Muscle of back (tissue), 11 donors: ENCODE measurements around the gene TRAF2. TPM values are rescaled to one million over a fixed set of nuclear protein-coding genes. Genes with fewer than 3 reads are reported as not detected.

Source experiments
- DNase-seq, 3 donors: peaks; one replicate each; pipeline versions ENCODE4 v3.0.0 to v3.0.0-alpha.2; 2013
- polyA plus RNA-seq, 10 donors: library from polyadenylated mRNA; unstranded; fragments of 120-200 nt; gene quantifications; one replicate each; pipeline ENCODE4 v1.2.1, GENCODE V29; 2013; ENCODE audit not compliant: insufficient read length in 10 of 10

TRAF2 gene
- polyA plus RNA-seq, 10 donors: 8.1 to 10.7 (median 9.6) TPM

- peak in 1 of 3 donors; percentile 39 for DNase-seq
Observed at GRCh38 chr9:136845465-136846260, 40.7 kb upstream of the TRAF2 start.

DNA sequence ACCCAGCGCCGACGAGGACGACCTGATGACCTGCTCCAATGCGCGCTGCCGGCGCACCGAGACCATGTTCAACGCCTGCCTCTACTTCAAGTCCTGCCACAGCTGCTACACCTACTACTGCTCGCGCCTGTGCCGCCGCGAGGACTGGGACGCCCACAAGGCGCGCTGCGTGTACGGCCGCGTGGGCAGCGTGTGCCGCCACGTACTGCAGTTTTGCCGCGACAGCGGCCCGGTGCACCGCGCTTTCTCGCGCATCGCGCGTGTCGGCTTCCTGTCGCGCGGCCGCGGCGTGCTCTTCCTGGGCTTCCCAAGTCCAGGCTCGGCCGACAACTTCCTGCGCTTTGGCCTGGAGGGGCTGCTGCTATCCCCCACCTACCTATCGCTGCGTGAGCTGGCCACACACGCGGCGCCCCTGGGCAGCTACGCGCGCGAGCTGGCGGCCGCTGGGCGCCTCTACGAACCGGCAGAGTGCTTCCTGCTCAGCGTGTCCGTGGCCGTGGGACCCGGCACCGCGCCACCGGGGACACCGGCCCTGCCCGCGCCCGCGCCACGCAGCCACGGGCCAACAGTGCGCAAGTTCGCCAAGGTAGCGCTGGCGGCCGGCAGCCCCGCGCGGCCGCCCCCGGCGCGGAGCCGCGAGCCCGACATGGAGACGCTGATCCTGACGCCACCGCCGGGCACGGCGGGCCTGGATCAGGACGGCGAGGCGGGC, 39.8 kb upstream of the TRAF2 start:
- DNase-seq: peak in 1 of 3 donors; percentile 69

DNA sequence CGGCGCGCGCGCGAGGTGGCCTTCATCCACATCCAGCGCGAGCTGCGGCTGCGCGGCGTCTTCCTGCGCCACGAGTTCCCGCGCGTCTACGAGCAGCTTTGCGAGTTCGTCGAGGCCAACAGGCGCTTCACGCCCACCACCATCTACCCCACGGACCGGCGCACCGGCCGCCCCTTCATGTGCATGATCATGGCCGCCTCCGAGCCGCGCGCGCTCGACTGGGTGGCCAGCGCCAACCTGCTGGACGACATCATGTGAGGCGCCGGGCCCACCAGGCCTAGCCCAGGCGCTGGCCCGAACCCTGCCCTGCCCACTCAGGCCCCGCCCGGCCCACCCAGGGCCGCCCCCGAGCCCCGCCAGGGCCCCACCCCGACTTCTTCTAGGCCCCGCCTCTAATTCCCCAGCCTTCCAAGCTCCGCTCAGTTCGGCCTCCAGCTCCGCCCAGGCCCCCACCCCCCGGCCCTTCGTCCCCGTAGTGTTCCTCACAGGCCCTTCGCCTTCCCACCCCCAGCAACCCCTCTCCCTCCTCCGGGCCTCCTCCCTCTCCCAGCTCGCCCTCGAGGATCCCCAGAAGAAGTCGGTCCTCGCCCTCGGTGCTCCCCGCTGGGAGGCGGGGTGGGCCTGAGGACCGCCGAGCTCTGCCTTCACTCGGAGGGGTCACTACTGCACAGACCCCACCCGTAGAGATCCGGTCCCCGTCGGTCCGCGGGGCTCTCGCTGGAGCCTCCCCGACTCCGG, 39.1 kb upstream of the TRAF2 start:
- DNase-seq: peak; percentile 69 to 89 (median 79)

DNA sequence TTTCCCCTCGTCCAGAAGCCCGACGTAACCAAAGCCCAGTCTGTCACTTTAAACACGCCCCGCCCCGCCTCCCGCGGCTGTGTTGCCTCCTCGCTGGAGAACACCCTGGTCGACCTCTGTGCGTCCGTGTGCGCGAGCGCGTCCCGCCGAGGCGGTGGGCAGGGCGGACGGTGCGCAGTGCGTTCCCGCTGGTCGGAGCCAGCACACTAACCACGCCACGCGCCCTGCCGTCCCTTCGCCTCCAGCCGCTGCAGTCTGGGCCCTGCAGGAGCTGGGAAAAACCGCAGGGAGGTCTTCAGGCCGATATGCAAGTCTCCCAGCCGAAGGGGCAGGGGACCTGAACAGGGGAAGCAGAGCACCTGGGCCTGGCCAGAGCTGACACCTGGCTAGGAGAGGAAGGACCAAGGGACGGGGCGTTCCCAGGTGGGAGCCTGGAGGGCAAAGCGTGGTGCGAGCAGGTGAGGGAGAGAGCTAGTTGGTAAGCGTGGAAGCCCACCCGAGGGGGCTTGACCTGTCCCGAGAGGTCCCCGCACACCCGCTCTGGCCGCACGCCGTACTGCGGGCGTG, 38.4 kb upstream of the TRAF2 start:
- peak; percentile 75 to 95 (median 84) for DNase-seq

DNA sequence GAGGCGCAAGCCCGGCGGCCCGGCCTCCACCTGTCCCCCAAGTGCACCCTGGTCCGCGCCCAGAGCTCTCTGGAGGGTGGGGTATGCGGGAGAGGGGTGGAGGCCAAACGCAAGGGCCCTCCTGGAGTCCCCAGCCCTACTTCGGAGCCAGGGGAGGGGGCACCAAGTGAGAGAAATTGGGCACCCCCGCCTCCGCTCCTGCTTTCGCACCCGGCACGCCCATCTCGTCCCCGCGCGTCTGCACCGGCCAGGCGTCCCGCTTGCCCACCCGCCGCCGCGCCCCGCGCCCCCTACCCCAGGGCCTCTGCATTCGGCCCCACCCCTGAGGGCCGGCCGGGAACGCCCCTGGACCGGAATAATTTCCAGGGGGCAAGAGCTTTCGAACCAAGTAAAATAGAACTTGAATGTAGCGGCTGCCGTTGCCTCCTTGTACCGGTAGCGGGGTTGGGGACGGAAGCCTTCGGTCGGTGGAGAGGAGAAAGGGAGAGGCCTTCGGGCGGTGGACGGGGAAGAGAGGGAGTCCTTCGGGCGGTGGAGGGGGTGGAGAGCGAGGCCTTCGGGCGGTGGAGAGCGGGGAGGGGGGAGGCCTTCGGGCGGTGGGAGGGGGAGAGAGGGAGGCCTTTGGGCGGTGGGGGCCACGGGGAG, 37.8 kb upstream of the TRAF2 start:
- DNase-seq: peak in 1 of 3 donors; percentile 23

DNA sequence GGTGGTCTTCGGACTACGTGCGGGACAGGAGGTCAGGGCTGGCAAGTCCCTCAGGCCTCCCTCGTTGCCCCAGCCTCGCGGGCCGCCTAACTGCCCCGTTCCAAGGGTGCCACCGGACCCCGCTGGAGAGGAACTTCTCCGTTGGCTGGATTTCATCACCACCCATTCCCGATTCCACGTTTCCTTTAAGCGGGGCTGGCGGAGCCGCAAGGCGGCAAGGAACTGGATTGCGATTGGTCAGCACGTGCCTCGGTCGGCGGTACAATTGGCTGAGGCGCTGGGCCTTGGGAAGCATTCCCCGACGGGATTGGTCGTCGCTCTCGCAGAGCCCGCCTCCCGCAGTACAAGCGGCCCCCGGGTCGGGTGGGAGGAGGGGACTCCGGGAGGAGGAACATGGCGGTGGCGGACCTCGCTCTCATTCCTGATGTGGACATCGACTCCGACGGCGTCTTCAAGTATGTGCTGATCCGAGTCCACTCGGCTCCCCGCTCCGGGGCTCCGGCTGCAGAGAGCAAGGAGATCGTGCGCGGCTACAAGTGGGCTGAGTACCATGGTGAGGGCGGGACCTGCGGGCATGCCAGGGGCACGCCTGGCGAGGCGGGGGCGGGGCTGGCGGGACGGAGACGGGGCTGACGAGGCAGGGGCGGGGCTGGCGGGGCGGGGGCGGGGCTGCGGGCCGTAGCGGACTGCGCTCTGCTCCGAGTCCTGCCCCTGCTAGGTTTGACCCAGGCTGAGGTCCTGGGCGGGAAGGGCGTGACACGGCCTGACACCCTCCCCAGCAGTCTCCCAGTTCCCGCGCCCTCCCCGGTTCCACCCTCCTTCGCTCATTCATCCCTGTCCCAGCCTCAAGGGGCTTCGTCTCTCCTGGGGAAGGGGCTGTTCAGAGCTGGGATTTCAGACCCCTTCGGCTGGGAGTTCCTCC, 37.0 kb upstream of the TRAF2 start, which contains the start of gene PHPT1:
Gene PHPT1, plus strand, starts transcription at position 372 of the 922 bp plus-strand sequence. Its CDS starts 22 bp downstream, at position 394.
- peak; percentile 99 to 100 (median 99) for DNase-seq

DNA sequence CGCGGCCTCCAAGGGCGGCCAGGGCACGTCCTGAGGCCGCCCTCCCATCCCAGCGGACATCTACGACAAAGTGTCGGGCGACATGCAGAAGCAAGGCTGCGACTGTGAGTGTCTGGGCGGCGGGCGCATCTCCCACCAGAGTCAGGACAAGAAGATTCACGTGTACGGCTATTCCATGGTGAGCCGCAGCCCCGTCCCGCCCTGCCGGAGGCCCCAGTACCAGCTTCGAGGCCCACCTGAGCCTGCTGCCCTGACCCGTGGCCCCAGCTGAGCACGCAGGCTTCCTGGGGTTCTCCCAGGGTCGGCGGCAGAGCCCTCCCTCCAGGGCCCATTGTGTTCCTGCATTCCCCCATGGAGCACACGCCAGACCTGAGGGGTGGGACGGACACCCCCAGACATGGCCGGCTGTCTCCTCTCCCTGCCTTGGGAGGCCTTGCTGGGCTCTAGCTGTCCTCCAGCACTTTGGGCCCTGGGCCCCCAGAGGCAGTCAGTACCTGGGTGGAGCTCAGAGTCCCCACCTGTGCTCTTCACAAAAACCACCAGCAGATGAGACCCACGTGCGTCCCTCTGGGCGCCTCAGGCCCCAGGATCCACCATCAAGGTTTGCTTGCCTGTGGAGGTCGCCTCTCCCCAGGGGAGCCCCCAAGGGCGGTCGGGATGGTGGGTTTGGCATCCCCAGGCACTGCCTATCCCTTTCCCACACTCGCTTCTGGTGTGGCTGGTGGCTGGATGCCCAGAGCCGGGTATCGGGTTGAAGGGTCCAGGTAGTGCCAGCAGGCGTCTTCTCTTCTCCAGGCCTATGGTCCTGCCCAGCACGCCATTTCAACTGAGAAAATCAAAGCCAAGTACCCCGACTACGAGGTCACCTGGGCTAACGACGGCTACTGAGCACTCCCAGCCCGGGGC, 36.1 kb upstream of the TRAF2 start:
- peak in 1 of 3 donors; percentile 27 for DNase-seq

DNA sequence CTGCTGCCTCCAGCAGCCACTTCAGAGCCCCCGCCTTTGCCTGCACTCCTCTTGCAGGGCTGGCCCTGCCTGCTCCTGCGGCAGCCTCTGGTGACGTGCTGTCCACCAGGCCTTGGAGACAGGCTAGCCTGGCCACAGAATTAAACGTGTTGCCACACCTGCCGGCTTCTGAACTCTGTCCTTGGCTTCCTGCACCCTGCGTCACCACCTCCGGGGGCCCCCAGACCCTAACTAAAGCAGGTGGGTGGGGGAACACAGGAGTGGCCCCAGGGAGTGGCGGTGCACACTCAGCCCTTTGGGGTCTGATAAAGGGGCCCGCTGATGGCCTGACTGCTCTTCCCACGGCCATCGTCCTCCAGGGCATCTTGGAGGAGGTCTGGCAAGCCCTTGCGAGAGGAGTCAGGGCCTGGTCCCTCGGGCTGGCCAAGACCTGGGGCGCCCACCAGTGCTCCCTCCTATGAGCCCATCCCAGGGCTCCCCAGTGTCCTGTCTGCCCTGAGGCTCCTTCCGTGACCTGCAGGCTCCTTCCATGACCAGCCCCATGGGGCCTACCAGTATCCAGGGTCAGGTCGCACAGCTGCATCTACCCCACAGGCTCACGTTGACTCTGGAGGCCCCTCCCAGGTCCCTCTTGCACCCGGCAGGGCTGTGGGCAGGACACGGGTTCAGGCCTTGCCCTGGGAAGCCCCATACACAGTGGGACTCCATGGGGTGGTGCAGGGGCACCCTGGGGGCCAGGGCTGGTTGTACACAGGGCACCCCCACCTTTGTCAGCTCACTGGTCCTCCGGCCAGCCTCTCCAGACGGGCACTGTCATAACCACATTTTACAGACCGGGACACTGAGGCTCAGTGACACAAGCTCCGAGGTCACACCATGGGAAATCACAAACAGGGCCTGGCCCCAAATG, 35.2 kb upstream of the TRAF2 start:
- DNase-seq: peak in 1 of 3 donors; percentile 24

DNA sequence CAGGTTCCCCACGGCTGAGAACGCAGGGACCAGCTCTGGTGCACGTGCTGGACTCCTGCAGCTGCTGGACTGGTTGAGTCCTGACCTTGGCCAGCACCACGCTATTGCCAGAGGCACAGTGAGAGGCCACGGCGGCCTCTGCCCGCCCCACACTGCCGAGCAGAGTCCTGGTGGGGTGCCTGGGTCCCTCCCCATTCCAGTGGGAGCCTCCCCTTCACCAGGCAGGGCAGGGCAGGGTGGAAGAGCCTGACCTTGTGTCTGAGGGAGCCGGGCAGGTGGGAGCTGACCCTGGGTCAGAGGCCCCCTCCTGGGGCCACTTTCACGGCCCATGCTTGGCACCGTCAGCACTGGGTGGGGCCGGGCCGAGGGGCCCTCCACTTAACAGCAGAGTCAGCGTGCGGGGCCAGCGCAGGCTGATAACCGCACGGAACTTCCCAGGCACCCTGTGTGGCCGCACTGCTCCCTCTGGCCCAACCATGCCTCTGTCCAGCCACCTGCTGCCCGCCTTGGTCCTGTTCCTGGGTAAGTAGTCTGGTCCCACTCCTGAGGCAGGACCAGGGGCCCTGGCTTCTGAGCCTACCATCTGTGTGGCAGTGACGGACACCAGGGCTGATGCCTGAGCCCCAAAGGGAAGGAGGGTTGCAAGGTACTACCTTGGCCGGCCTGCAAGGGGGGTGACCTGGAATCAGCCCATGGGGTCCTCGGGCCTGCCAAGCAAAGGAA, 34.2 kb upstream of the TRAF2 start, which contains the start of gene MAMDC4:
Gene MAMDC4, plus strand, starts transcription at position 406 of the 723 bp plus-strand sequence. Its CDS starts 71 bp downstream, at position 477.
- peak in 1 of 3 donors; percentile 27 for DNase-seq

- DNase-seq: peak in 1 of 3 donors; percentile 20
Observed at GRCh38 chr9:136852664-136853595, 33.4 kb upstream of the TRAF2 start.

DNA sequence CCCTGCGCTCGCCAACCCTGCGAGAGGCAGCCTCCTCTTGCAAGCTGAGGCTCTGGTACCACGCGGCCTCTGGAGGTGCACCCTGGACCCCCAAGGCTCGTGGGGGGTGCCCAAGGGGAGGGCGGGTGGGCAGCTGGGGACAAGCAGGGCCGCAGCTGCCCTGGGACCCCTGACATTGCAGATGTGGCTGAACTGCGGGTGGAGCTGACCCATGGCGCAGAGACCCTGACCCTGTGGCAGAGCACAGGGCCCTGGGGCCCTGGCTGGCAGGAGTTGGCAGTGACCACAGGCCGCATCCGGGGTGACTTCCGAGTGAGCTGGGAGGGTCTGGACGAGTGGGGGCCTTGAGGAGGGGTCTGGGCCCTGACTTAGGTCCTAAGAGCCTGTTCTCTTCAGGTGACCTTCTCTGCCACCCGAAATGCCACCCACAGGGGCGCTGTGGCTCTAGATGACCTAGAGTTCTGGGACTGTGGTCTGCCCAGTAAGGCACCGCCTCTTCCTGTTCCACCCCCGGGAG, 32.7 kb upstream of the TRAF2 start:
- no peak for DNase-seq

GRCh38 chr9:136854113-136854841, 32.0 kb upstream of the TRAF2 start:
- DNase-seq: peak in 1 of 3 donors; percentile 32

DNA sequence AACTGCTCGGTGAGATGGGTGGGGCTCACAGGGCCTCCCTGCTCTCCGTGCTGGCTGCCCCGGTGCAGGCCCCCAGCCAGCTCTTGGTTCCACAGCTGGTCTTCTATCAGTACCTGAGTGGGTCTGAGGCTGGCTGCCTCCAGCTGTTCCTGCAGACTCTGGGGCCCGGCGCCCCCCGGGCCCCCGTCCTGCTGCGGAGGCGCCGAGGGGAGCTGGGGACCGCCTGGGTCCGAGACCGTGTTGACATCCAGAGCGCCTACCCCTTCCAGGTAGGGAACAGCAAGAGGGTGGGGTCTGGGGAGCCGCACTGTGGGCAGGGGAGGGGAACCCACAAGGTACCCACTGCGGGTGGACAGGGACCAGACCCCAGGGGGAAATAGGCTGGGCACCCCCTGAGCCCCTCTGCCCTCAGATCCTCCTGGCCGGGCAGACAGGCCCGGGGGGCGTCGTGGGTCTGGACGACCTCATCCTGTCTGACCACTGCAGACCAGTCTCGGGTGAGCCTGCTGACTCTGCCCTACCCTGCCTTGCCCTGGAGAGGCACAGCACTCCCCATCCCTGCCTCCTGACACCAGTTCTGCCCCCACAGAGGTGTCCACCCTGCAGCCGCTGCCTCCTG, 31.4 kb upstream of the TRAF2 start:
- DNase-seq: no peak

- DNase-seq: peak in 1 of 3 donors; percentile 27
Observed at GRCh38 chr9:136855461-136856078, 30.7 kb upstream of the TRAF2 start.
